ENCODE results near the gene TMBIM6.
A peak's percentile ranks its signal among the peaks of the same experiment; 100 is the strongest.
"Not testable (repeated sequence)": the region's sequence is repeated elsewhere in the genome, so short reads cannot be mapped to it uniquely, and the experiment has no call there.

The TMBIM6 gene

GRCh38 chr12:49777800-49778748, 36.7 kb downstream of the TMBIM6 start:
- peak; percentile 69 for DNase-seq

GRCh38 chr12:49779581-49779980, 38.2 kb downstream of the TMBIM6 start:
- no peak for DNase-seq

GRCh38 chr12:49780914-49781313, 39.6 kb downstream of the TMBIM6 start:
- DNase-seq, result not testable (repeated sequence)

DNA sequence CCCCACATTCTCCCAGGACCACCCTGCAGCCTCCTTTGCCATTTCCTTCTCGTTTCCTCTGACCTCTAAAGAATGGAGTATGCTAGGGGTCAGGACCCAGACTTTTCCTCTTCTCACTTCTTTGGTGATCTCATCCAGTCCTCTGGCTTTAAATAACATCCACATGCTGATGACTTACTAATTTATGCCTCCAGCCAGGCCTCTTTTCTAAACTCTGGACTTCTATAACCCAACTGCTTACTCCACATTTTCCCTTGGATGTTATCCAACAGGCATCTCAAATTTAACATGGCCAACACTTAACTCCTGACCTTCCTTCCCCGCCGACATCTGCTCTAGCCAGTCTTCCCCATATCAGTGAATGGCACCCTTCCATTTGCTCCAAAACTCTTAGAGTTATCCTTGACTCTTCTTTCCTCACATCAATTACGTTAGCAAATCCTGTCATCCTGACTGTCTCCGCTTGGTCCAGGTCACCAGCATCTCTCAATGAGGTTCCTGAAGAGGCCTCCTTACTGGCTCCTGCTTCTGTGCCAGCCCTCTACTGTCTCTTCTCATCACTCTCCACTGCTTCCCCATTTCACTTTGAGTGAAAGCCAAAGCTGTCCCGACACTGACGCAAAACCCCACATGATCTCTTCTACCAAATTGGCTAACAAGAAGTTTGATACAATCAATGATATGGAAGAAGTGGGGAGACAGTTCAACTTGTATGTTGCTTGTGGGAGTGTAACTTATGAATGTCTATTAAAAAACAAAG, 42.7 kb downstream of the TMBIM6 start:
- no peak for DNase-seq

DNA sequence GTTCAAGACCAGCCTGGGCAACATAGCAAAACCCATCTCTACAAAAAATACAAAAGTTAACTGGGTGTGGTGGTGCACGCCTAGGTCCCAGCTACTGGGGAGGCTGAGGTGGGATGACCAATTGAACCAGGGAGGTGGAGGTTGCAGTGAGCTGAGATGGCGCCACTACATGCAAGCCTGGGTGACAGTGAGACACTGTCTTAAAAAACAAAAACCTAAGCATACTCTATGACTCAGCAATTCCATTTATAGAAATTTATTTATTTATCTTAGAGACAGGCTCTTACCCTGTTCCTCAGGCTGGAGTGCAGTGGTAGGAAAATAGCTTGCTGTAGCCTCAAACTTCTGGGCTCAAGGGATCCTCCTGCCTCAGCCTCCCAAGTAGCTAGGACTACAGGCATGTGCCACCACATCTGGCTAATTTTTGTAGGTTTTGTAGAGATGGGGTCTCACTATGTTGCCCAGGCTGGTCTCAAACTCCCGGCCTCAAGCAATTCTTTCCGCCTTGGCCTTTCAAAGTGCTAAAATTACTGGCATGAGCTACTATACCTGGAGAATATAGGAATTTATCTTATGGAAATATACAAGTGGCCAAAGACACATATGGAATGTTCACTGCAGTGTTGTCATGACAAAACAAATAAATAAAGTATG, 43.5 kb downstream of the TMBIM6 start:
- DNase-seq, result no peak

GRCh38 chr12:49787672-49788071, 46.3 kb downstream of the TMBIM6 start:
- DNase-seq, result no peak

DNA sequence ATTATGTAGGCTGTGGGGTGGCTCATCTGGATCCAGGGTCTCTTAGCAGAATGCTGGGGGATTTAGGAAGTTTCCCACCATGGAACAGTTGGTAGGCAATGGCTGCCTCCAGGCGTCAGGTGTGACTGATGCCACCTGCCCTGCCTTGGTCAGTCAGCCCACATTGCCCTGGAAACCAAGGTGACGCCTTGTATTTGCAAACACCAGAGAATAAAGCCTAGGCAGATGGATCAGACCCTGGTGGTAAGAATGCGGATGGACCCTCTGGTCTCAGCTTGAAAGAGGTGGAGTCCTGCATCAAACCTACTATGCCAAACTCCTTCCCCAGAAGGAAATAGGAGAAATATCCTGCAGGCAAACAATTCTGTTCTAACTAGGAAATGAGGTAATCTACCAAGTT, 48.6 kb downstream of the TMBIM6 start:
- no peak for DNase-seq

DNA sequence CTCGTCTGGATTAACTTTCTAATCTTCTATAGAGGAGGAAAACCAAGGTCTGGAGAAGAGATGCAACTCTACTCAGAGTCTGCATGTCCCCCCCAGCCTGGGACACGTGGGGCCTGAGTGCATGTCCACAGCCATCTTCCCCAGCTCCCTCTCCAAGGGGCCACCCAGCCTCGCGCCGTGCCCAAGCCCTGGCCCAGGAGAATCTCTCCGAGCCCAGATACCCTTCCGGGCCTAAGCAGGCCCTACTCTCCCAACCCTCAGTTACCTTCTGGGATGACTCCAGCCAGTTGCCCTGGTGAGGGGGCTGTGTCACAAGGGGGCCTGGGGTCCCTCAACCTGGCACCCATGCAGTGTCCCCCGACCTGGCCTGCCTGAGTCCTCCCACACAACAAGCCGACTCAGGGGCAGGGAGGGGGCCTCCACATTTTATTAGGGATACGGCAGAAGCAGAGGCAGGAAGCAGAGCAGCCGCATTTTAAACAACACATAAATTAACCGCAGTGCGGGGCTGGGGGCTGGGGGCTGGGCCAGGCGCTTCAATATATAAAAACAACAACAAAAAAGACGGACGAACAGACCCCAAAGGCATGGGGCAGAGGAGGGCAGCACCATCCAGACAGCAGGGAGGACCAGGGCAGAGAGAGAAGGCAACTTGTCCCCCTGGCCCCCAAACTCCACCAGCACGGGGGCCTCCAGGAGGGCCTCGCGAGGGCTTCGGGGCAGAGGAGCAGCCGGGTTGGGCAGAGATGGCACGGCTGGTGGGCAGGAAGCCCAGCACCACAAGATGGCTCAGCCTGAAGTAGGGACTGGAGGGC, 49.6 kb downstream of the TMBIM6 start:
- no peak for DNase-seq

DNA sequence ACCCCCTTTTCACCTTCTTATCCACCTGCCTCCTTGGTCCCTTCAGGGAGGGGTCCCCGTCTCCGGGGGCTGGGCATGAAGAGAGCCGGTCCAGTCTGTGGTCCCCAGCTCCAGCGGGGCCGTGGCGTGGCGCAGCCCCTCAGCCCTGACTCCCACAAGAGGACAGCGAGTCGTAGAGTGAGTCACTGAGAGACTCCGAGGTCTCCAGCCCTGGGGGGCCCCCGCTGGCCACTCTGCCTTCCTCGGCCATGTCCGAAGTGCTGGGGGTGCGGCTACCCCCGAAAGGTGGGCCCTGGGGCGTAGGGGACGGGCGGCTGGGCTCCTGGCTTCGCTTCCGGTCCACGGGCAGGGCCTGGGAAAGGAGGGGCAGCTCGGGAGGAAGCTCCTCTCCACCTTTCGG, 50.3 kb downstream of the TMBIM6 start:
- no peak for DNase-seq

- DNase-seq, result no peak
Observed at GRCh38 chr12:49792181-49792970, 51.0 kb downstream of the TMBIM6 start.

- no peak for DNase-seq
Observed at GRCh38 chr12:49792976-49793580, 51.7 kb downstream of the TMBIM6 start.

DNA sequence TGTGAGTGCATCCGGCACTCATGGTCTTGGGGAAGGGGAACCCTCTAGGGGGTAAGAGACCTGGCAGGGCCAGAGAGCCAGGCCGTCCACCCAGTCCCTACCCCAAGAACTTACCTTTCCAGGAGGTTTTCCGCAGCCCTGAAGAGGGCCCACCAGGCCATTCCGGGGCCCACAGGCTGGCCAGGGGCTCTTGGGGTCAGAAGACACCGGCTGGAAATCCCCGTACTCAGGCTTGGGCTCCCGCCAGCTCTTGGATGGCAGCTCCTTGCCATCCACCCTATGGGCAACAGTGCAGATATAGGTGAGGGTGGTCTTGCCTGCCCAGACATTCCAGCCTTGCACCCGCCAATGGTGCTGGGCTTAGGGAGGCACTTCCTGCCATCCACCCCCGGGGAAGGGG, 52.3 kb downstream of the TMBIM6 start:
- DNase-seq, result no peak

GRCh38 chr12:49794021-49794420, 52.7 kb downstream of the TMBIM6 start:
- DNase-seq, result no peak

GRCh38 chr12:49794811-49795653, 53.7 kb downstream of the TMBIM6 start:
- DNase-seq, result no peak

GRCh38 chr12:49795654-49796105, 54.3 kb downstream of the TMBIM6 start:
- no peak for DNase-seq

- no peak for DNase-seq
Observed at GRCh38 chr12:49796155-49796554, 54.8 kb downstream of the TMBIM6 start.

GRCh38 chr12:49796606-49797448, 55.5 kb downstream of the TMBIM6 start:
- no peak for DNase-seq

GRCh38 chr12:49797449-49797776, 56.1 kb downstream of the TMBIM6 start:
- DNase-seq, result no peak

DNA sequence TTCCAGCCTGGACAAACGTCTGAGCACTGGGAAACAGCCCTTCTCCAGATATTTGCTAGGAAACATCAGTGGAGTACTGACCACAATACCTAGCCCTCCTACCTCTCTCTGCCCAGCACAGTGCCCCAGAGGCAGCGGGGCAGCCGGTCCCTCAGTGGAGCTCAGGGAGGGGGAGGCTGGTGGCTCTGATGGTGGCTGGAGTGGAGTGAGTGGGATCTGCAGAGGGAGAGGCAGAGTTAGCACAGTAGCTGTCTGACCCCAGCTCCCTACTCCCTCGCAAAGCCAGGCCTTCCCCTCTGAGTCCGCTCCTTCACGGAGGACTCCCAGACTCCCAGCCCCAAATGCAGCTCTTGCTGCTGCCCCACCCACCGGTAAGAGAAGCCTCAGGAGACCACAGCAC, 56.9 kb downstream of the TMBIM6 start:
- DNase-seq, result no peak
